Hematopoietic multipotent progenitor cell treated with erythropoietin and hydrocortisone succinate and interleukin-3 and kit ligand, for 4 days (in vitro differentiated cells): Measurements from ENCODE around the gene SLC2A13.
A peak's percentile ranks its signal among the peaks of the same experiment; 100 is the strongest.
"Not testable (repeated sequence)": the region's sequence is repeated elsewhere in the genome, so short reads cannot be mapped to it uniquely, and the experiment has no call there.

Experiments used
- DNase-seq: peaks from one replicate; pipeline ENCODE4 v3.0.0-alpha.2; 2015

SLC2A13 gene

GRCh38 chr12:39798429-39798828 lies 307.5 kb downstream of the SLC2A13 start:
- no peak for DNase-seq

GRCh38 chr12:39795481-39795880 lies 310.4 kb downstream of the SLC2A13 start:
- DNase-seq = no peak

GRCh38 chr12:39792938-39793337 lies 312.9 kb downstream of the SLC2A13 start:
- DNase-seq = no peak

GRCh38 chr12:39788239-39788638 lies 317.6 kb downstream of the SLC2A13 start:
- no peak for DNase-seq

- DNase-seq = not testable (repeated sequence)
Observed at GRCh38 chr12:39785814-39786213, 320.1 kb downstream of the SLC2A13 start.

GRCh38 chr12:39782026-39782545 lies 323.8 kb downstream of the SLC2A13 start:
- DNase-seq = no peak

GRCh38 chr12:39780913-39781446 lies 324.9 kb downstream of the SLC2A13 start:
- DNase-seq = no peak

GRCh38 chr12:39780411-39780912 lies 325.4 kb downstream of the SLC2A13 start:
- no peak for DNase-seq

- DNase-seq = no peak
Observed at GRCh38 chr12:39779768-39780340, 326.0 kb downstream of the SLC2A13 start.

GRCh38 chr12:39777465-39777864 lies 328.4 kb downstream of the SLC2A13 start:
- DNase-seq = no peak

GRCh38 chr12:39773266-39773665 lies 332.6 kb downstream of the SLC2A13 start:
- no peak for DNase-seq

- no peak for DNase-seq
Observed at GRCh38 chr12:39772821-39773259, 333.0 kb downstream of the SLC2A13 start.

- no peak for DNase-seq
Observed at GRCh38 chr12:39771456-39771855, 334.4 kb downstream of the SLC2A13 start.

GRCh38 chr12:39764944-39765560 lies 340.8 kb downstream of the SLC2A13 start:
- DNase-seq = peak; percentile 69

- no peak for DNase-seq
Observed at GRCh38 chr12:39763890-39764169, 342.1 kb downstream of the SLC2A13 start.

GRCh38 chr12:39763071-39763889 lies 342.6 kb downstream of the SLC2A13 start:
- DNase-seq = no peak

- no peak for DNase-seq
Observed at GRCh38 chr12:39755478-39755877, 350.4 kb downstream of the SLC2A13 start.

GRCh38 chr12:39752482-39753137 lies 353.3 kb downstream of the SLC2A13 start:
- DNase-seq = no peak

GRCh38 chr12:39746151-39746550 lies 359.7 kb downstream of the SLC2A13 start:
- DNase-seq = not testable (repeated sequence)

- DNase-seq = no peak
Observed at GRCh38 chr12:39743655-39744054, 362.2 kb downstream of the SLC2A13 start.

GRCh38 chr12:39736406-39736805 lies 369.5 kb downstream of the SLC2A13 start:
- DNase-seq = no peak

- no peak for DNase-seq
Observed at GRCh38 chr12:39723831-39724230, 382.1 kb downstream of the SLC2A13 start.

GRCh38 chr12:39722504-39722903 lies 383.4 kb downstream of the SLC2A13 start:
- DNase-seq = no peak
